Breast epithelium (tissue), 4 donors: ENCODE data around the gene SMIM28. TPM values are rescaled to one million over a fixed set of nuclear protein-coding genes. Genes with fewer than 3 reads are reported as not detected.

Experiments
- DNase-seq, 2 donors: peaks; one replicate each; pipeline ENCODE4 v3.0.0-alpha.2; 2019; ENCODE audit warnings: low spot score in 2 of 2
- H3K27ac ChIP-seq, 2 donors: fragments of 200-600 bp; sonication (generic) in 1 of 2; one replicate each; pipeline ENCODE4 v1.5.1; 2016 to 2019; ENCODE audit warnings: mild to moderate bottlenecking in 1 of 2
- H3K27me3 ChIP-seq, 2 donors: fragments of 200-600 bp; sonication (generic) in 1 of 2; one replicate each; pipeline versions ENCODE4 v1.5.1 to v1.6.0; 2017 to 2019; ENCODE audit warnings: control low read depth in 1 of 2, mild to moderate bottlenecking in 1 of 2
- H3K36me3 ChIP-seq: fragments of 200-600 bp; one replicate; pipeline ENCODE4 v1.5.1; 2019
- H3K4me1 ChIP-seq, 2 donors: fragments of 200-600 bp; sonication (generic); one replicate each; pipeline ENCODE4 v1.5.1; 2016 to 2019; ENCODE audit warnings: control low read depth in 1 of 2
- H3K4me3 ChIP-seq, 3 donors: fragments of 200-600 bp; sonication (generic); 1 replicate in 2 of 3; 2 replicates in 1 of 3; pipeline ENCODE4 v1.5.1; 2016 to 2019; ENCODE audit warnings: mild to moderate bottlenecking in 3 of 3, moderate library complexity in 2 of 3
- H3K9me3 ChIP-seq, 2 donors: fragments of 200-600 bp; sonication (generic) in 1 of 2; one replicate each; pipeline ENCODE4 v1.5.1; 2016 to 2019; ENCODE audit warnings: control low read depth in 1 of 2
- POLR2A ChIP-seq: fragments of 450-650 bp; IDR thresholded peaks from one replicate; pipeline ENCODE4 v1.6.1; 2016; ENCODE audit warnings: antibody characterized with exemption, mild to moderate bottlenecking, moderate library complexity
- POLR2AphosphoS5 ChIP-seq, 3 donors: sonication (generic); formaldehyde crosslinking; IDR thresholded peaks; one replicate each; pipeline ENCODE4 v1.6.1; 2017; ENCODE audit warnings: antibody characterized with exemption in 3 of 3
- intact Hi-C: fragments of 100-400 bp; cut with DNase I; formaldehyde crosslinking; loops from one replicate; pipeline ENCODE4 v1.15.1; 2023; ENCODE audit warnings: low total_unique reads
- total RNA-seq, 3 donors: library from RNA; depleted of rRNA; stranded (reverse); fragments of >200 nt; gene quantifications; one replicate each; pipeline ENCODE4 v1.1.0, GENCODE V29; 2016
- TF ChIP-seq, protein P1 (sequence below), 3 donors: fragments of 450-650 bp; IDR thresholded peaks; one replicate each; pipeline ENCODE4 v1.5.1; 2016 to 2017; ENCODE audit warnings: antibody characterized with exemption in 3 of 3, mild to moderate bottlenecking in 3 of 3, moderate library complexity in 3 of 3

Gene SMIM28
- total RNA-seq, 3 donors from 2014 or later = not detected

DNA sequence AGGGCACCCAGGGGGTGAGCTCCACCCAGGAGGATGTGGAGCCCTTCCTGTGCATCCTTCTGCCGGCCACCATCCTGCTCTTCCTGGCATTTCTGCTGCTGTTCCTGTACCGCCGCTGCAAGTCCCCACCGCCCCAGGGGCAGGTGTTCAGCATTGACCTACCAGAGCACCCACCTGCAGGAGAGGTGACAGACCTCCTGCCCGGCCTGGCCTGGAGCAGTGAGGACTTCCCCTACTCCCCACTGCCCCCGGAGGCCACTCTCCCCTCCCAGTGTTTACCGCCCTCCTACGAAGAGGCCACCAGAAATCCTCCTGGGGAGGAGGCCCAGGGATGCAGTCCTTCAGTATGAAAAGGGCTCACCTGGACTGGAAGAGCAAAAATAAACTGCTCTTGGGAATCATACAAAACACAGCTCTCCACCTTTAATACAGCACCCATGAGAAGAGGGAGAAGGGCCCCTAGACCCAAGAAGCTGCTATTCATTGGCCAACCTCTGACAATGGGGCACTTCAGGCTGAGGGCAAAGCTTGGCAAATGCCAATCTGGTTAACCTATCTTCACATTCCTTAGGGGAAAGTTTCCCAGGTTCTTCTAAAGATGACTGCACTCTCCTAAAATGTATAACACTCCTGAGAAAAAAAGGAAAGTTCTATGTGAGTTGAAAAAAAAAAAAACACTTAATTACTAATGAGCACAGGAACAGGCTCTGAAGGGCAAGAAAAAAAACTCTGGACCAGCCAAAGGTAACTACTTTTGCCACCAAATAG, 5.0 kb downstream of the SMIM28 start:
- intact Hi-C loops = no loop called here
- no peak overlapping the region for H3K27ac ChIP-seq
- no peaks in the 10 kb centered on the region for H3K9me3 ChIP-seq
- H3K27me3 ChIP-seq = no peaks in the 10 kb centered on the region
- DNase-seq = no peak
- no peaks in the 10 kb centered on the region for H3K36me3 ChIP-seq
- no peaks in the 10 kb centered on the region for H3K4me1 ChIP-seq
- no peak overlapping the region for H3K4me3 ChIP-seq
- TF ChIP-seq POLR2AphosphoS5 (IDR thresholded peaks at IDR 0.05) (no peak), POLR2A (no peak)
- TF ChIP-seq, protein P1, sequence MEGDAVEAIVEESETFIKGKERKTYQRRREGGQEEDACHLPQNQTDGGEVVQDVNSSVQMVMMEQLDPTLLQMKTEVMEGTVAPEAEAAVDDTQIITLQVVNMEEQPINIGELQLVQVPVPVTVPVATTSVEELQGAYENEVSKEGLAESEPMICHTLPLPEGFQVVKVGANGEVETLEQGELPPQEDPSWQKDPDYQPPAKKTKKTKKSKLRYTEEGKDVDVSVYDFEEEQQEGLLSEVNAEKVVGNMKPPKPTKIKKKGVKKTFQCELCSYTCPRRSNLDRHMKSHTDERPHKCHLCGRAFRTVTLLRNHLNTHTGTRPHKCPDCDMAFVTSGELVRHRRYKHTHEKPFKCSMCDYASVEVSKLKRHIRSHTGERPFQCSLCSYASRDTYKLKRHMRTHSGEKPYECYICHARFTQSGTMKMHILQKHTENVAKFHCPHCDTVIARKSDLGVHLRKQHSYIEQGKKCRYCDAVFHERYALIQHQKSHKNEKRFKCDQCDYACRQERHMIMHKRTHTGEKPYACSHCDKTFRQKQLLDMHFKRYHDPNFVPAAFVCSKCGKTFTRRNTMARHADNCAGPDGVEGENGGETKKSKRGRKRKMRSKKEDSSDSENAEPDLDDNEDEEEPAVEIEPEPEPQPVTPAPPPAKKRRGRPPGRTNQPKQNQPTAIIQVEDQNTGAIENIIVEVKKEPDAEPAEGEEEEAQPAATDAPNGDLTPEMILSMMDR (IDR thresholded peaks at IDR 0.05) = no peak

DNA sequence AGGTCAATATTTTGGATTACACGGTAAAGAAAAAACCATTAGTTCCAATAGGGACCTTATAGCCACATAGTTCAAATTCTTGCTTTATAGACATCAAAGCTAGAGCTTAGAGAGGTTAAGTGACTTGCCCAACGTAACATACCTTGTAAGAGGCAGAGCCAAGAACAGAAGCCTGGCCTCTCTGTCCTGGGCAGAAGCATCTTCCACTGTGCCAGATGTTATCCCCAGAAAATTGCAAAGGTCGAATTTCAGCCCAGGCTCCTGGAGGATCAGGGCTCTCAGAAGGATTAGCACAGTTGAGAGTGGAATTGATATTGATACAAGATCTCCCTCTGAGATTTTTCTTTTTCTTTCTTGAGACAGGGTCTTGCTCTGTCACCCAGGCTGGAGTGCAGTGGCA, 6.1 kb downstream of the SMIM28 start:
- Histone ChIP-seq H3K4me3 (no peak overlapping the region), H3K27ac (no peak overlapping the region), H3K36me3 (no peaks in the 10 kb centered on the region), H3K9me3 (no peaks in the 10 kb centered on the region), H3K27me3 (no peaks in the 10 kb centered on the region), H3K4me1 (no peaks in the 10 kb centered on the region)
- intact Hi-C loops = no loop called here
- TF ChIP-seq POLR2AphosphoS5 (IDR thresholded peaks at IDR 0.05) = no peak
- TF ChIP-seq POLR2A = no peak
- TF ChIP-seq, protein P1 (IDR thresholded peaks at IDR 0.05) = no peak
- no peak for DNase-seq

DNA sequence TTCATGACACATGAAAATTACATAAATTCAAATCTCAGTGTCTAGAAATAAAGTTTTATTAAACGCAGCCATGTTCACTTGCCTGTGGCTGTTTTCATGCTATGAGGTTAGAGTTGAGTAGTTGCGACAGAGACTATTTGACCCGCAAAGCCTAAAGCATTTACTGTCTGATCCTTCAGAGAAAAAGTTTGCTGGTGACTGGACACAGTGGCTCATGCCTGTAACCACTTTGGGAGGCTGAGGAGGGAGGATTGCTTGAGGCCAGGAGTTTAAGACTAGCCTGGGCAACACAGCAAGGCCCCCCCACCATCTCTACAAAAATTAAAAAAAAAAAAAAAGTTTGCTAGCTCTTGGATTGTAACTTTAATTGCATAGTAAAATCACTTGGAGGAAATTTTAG, 9.2 kb downstream of the SMIM28 start:
- H3K27ac ChIP-seq = no peak overlapping the region
- intact Hi-C loops = no loop called here
- no peak for DNase-seq
- TF ChIP-seq, protein P1 (IDR thresholded peaks at IDR 0.05) = no peak
- no peak for TF ChIP-seq POLR2A
- no peak for TF ChIP-seq POLR2AphosphoS5 (IDR thresholded peaks at IDR 0.05)
- no peaks in the 10 kb centered on the region for H3K9me3 ChIP-seq
- no peak overlapping the region for H3K4me3 ChIP-seq
- no peaks in the 10 kb centered on the region for H3K36me3 ChIP-seq
- H3K4me1 ChIP-seq = no peaks in the 10 kb centered on the region
- H3K27me3 ChIP-seq = no peaks in the 10 kb centered on the region

DNA sequence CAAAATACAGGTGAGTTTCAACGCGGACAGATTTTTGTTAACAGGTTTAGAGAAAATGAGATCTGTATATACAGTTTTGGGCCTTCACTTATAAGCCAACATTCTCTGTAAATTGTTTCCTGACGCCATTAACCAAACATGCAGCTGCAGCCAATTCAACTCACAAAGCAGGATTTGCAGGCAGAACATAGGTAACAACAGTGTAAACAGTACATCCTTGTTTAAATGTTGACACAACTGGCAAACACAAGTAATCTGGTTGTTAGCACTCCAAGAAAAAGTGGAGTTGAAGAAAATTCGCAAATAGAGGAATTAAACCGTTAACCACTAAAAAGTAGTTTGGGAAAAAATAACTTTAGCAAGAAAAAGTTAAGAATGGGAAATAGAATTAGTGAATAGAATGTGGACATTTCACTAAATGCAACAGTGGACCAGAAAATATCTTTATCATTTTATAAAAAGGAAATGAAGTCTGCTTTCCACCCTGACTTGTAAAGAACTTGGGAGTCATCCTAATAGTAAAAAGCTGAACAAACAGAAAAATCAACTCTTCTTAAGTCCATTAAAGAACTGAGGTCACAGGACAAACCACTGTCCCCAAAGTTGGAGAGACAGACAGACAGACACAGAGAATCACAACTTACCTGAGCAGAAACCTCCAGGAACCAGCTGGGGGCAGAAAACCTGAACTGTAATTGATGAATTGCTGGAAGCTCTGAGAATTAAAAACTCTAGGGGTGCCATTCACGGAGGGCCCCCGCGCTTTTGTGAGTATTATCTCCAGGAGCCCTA, 10.1 kb downstream of the SMIM28 start:
- DNase-seq = no peak
- no peaks in the 10 kb centered on the region for H3K27me3 ChIP-seq
- intact Hi-C loops = no loop called here
- H3K27ac ChIP-seq = no peak overlapping the region
- H3K9me3 ChIP-seq = no peaks in the 10 kb centered on the region
- H3K36me3 ChIP-seq = no peaks in the 10 kb centered on the region
- no peak for TF ChIP-seq POLR2AphosphoS5 (IDR thresholded peaks at IDR 0.05)
- TF ChIP-seq POLR2A = no peak
- TF ChIP-seq, protein P1 (IDR thresholded peaks at IDR 0.05) = no peak
- H3K4me3 ChIP-seq = no peak overlapping the region
- H3K4me1 ChIP-seq = no peaks in the 10 kb centered on the region

DNA sequence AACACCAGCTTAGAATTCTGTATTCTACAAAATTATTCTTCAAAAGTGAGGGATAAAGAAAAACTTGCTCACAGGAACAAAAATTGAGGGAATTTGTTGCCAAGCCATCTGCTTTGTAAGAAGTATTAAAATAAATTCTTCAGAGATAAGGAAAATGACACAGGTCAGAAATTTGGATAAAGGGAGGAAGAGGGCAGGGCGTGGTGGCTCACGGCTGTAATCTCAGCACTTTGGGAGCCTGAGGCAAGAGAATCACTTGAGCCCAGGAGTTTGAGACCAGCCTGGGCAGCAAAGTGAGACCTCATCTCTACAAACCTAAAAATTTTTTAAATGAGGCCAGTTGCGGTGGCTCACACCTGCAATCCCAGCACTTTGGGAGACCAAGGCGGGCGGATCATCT, 11.8 kb downstream of the SMIM28 start:
- TF ChIP-seq POLR2A (no peak), POLR2AphosphoS5 (IDR thresholded peaks at IDR 0.05) (no peak)
- TF ChIP-seq, protein P1 (IDR thresholded peaks at IDR 0.05) = no peak
- DNase-seq = no peak
- intact Hi-C loops = no loop called here
- no peak overlapping the region for H3K27ac ChIP-seq
- no peaks in the 10 kb centered on the region for H3K36me3 ChIP-seq
- no peaks in the 10 kb centered on the region for H3K9me3 ChIP-seq
- H3K27me3 ChIP-seq = no peaks in the 10 kb centered on the region
- H3K4me1 ChIP-seq = no peaks in the 10 kb centered on the region
- no peak overlapping the region for H3K4me3 ChIP-seq
